Panc1 (cell line): Measurements from ENCODE around the gene CYP4F22. TPM values are rescaled to one million over a fixed set of nuclear protein-coding genes. Genes with fewer than 3 reads are reported as not detected.
"Not testable (repeated sequence)": the region's sequence is repeated elsewhere in the genome, so short reads cannot be mapped to it uniquely, and the experiment has no call there.

Source experiments
- ATAC-seq: fragments of 200-7000 bp; cut with Tn5 transposase; 2 replicates; pipeline ENCODE4 v1.9.1; 2020; ENCODE audit warnings: mild to moderate bottlenecking, moderate library complexity
- BruUV-seq: library from RNA; stranded (reverse); fragments of 400-500 nt; replicated peaks from 2 replicates; lab custom pipeline; 2021; lab: Mats Ljungman, UMichigan
- CTCF ChIA-PET: fragments of 300-600 bp; sonication (Branson Sonifier 250); formaldehyde crosslinking; loops from one replicate; lab custom pipeline; 2022; ENCODE audit warnings: antibody characterized with exemption; lab: Charles Lee
- POLR2A ChIA-PET: fragments of 300-600 bp; sonication (Branson Sonifier 250); formaldehyde crosslinking; loops from one replicate; lab custom pipeline; 2022; ENCODE audit warnings: antibody characterized with exemption; lab: Charles Lee
- DNase-seq: peaks from one replicate; pipeline ENCODE4 v3.0.0-alpha.2; 2010; ENCODE audit warnings: low read depth, low spot score
- H3K27ac ChIP-seq: 2 replicates; pipeline ENCODE4 v1.5.1; 2011; ENCODE audit warnings: mild to moderate bottlenecking, low read length, inconsistent platforms
- H3K27me3 ChIP-seq: fragments of 200-500 bp; sonication (Bioruptor generic); 2 replicates; pipeline ENCODE4 v1.6.0; 2014; ENCODE audit warnings: low read length, inconsistent platforms; ENCODE audit not compliant: control insufficient read depth, insufficient read depth
- H3K36me3 ChIP-seq: fragments of 200-500 bp; sonication (Bioruptor generic); 2 replicates; pipeline ENCODE4 v1.5.1; 2014; ENCODE audit warnings: inconsistent platforms, mild to moderate bottlenecking, low read length, moderate library complexity; ENCODE audit not compliant: control insufficient read depth, insufficient read depth
- H3K4me1 ChIP-seq: 2 replicates; pipeline ENCODE4 v1.5.1; 2011; ENCODE audit warnings: inconsistent platforms, mild to moderate bottlenecking, low read length, moderate library complexity; ENCODE audit not compliant: control insufficient read depth, insufficient read depth
- H3K4me3 ChIP-seq, 2 experiments: 2 replicates each; pipeline ENCODE4 v1.5.1; 2011 to 2012; ENCODE audit warnings: low read depth in 2 of 2, low read length in 2 of 2, mild to moderate bottlenecking in 2 of 2, inconsistent platforms in 1 of 2, moderate library complexity in 1 of 2
- H3K9me3 ChIP-seq: fragments of 200-500 bp; sonication (Bioruptor generic); 2 replicates; pipeline ENCODE4 v1.5.1; 2014; ENCODE audit warnings: low read depth, mild to moderate bottlenecking, inconsistent platforms, low read length, moderate library complexity; ENCODE audit not compliant: control insufficient read depth, insufficient read depth
- POLR2AphosphoS5 ChIP-seq: IDR thresholded peaks from 2 replicates; pipeline ENCODE4 v1.6.1; 2012; ENCODE audit warnings: mild to moderate bottlenecking, low read depth, low read length, moderate library complexity
- REST ChIP-seq, 2 experiments: IDR thresholded peaks; 2 replicates each; pipeline ENCODE4 v1.6.1; 2011 to 2012; ENCODE audit warnings: low read depth in 2 of 2, control low read depth in 1 of 2, low read length in 1 of 2, mild to moderate bottlenecking in 1 of 2, moderate library complexity in 1 of 2; ENCODE audit not compliant: insufficient read depth in 1 of 2
- SIN3A ChIP-seq: IDR thresholded peaks from 2 replicates; pipeline ENCODE4 v1.6.1; 2012; ENCODE audit warnings: low read depth, mild to moderate bottlenecking, low read length, moderate library complexity, borderline replicate concordance; ENCODE audit not compliant: insufficient read depth
- TCF7L2 ChIP-seq: IDR thresholded peaks from 2 replicates; pipeline ENCODE4 v1.6.1; 2011; ENCODE audit warnings: mild to moderate bottlenecking, low read depth, low read length, inconsistent platforms
- in situ Hi-C: cut with HindIII; loops from 2 replicates; pipeline ENCODE4 v1.10.0; 2016; ENCODE audit warnings: low sequenced_read_pairs, low pct_unique_long_range_greater_than_20kb
- intact Hi-C: fragments of 100-400 bp; cut with micrococcal nuclease; formaldehyde crosslinking; loops from one replicate; pipeline ENCODE4 v1.10.0; 2022; ENCODE audit not compliant: unreplicated experiment
- total RNA-seq: library from RNA; stranded (reverse); gene quantifications from one replicate; pipeline ENCODE4 v1.2.1, GENCODE V29; 2021; ENCODE audit not compliant: unreplicated experiment
- TF ChIP-seq, protein P1 (sequence below): fragments of 450-650 bp; IDR thresholded peaks from 2 replicates; pipeline ENCODE4 v1.5.1; 2017; ENCODE audit warnings: mild to moderate bottlenecking

Gene CYP4F22
- total RNA-seq, 1 experiment from 2014 or later: 0.21 TPM

DNA sequence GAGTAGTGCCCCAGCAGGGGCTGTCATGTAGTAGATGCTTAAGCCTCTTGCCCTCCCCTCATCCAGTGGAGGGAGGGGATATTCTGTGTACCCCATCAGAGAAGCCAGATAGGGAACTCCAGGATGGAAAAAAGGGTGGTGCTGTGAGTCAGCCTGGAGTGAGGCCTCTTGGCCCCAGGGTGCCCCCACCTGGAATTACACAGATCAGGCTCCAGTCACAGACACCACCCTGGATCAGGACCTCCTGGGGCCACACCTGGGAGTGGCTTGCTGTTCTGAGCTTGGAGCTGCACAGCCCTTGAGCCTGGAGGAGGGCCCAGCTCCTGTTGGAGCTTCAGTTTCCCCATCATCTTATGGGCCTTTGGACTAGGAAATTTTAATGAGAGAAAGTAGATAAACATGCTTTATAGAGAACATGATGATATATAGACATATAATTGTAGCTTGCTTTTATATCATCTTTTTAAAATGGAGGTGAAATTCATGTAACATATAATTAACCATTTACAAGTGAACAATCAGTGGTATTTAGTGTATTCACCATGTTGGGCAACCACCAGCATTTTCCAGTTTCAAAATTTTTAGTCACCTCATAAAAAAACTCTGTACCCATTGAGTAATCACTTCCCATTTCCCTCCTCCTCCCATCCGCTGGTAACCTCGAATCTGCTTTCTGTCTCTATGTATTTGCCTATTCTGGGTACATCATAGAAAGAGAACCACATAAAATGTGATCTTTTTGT, 24.6 kb downstream of the CYP4F22 start:
- Histone ChIP-seq H3K36me3 (no peaks in the 10 kb centered on the region), H3K4me1 (no peaks in the 10 kb centered on the region), H3K9me3 (no peaks in the 10 kb centered on the region), H3K27me3 (no peaks in the 10 kb centered on the region), H3K27ac (no peak overlapping the region), H3K4me3 (no peak overlapping the region)
- BruUV-seq: no TSS peak
- intact Hi-C loops: no loop called here
- TF ChIP-seq, protein P1, sequence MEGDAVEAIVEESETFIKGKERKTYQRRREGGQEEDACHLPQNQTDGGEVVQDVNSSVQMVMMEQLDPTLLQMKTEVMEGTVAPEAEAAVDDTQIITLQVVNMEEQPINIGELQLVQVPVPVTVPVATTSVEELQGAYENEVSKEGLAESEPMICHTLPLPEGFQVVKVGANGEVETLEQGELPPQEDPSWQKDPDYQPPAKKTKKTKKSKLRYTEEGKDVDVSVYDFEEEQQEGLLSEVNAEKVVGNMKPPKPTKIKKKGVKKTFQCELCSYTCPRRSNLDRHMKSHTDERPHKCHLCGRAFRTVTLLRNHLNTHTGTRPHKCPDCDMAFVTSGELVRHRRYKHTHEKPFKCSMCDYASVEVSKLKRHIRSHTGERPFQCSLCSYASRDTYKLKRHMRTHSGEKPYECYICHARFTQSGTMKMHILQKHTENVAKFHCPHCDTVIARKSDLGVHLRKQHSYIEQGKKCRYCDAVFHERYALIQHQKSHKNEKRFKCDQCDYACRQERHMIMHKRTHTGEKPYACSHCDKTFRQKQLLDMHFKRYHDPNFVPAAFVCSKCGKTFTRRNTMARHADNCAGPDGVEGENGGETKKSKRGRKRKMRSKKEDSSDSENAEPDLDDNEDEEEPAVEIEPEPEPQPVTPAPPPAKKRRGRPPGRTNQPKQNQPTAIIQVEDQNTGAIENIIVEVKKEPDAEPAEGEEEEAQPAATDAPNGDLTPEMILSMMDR: no peak
- TF ChIP-seq REST (IDR thresholded peaks at IDR 0.05; ENCODE audit: insufficient read depth in 1 of 2, low read depth in 2 of 2, low read length in 1 of 2) (no peak), TCF7L2 (no peak), POLR2AphosphoS5 (no peak), SIN3A (no peak)
- no peak for DNase-seq
- POLR2A ChIA-PET: no interaction called here
- in situ Hi-C loops: no loop called here
- CTCF ChIA-PET: no interaction called here
- no peak for ATAC-seq

DNA sequence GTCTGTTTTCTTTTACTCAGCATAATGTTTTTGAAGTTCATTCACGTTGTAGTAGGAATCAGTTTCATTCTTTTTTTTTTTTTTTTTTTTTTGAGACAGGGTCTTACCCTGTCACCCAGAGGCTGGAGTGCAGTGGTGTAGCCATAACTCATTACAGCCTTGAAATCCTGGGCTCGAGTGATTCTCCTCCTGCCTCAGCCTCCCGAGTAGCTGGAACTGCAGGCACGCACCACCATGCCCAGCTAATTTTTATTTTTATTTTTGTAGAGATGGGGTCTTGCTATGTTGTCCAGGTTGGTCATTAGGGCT, 25.2 kb downstream of the CYP4F22 start:
- H3K4me3 ChIP-seq, H3K27ac ChIP-seq, POLR2A ChIA-PET, H3K36me3 ChIP-seq, H3K4me1 ChIP-seq, H3K27me3 ChIP-seq, BruUV-seq, ATAC-seq, in situ Hi-C loops, DNase-seq, CTCF ChIA-PET, H3K9me3 ChIP-seq, intact Hi-C loops: not testable (repeated sequence)

DNA sequence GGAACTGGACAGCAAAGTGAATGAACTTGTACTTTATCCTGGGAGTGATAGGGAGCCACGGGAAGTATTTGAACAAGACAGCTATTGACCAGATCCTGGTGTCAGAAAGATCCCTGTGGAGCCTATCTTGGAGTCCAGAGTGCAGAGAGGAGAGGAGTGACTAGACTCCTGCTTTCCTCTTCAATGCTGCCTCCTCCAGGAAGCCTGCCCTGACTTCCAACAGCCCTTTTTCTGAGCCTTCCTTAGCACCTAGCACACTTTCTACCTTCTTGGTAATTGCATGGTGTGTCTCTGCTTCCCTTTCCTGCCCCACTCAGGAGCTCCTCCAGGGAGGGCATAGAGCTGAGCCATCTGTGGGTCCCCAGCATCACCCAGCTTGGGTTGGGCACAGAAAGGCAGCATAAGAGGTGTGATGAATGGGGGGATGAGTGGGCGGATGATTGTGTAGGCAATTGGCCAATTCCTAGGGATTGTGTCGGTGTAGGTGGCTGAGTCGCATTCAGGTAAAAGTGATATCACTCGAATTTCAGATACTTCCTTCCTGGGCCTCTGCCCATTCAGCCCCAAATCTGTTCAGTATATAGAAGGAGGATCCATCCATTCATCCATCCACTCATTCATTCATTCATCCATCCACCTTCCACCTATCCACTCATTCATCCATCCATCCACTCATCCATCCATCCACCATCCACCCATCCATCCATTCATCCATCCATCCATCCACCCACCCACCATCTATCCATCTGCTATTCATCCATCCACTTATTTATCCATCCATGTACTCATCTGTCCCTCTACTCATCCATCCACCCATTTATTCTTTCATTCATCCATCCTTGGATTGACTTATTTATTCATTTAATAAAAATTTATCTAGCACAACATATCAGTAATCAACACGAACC, 26.9 kb downstream of the CYP4F22 start:
- DNase-seq: no peak
- Histone ChIP-seq H3K4me1 (no peaks in the 10 kb centered on the region), H3K27me3 (no peaks in the 10 kb centered on the region), H3K27ac (no peak overlapping the region), H3K4me3 (no peak overlapping the region), H3K9me3 (no peaks in the 10 kb centered on the region), H3K36me3 (no peaks in the 10 kb centered on the region)
- in situ Hi-C loops: no loop called here
- no peak for ATAC-seq
- TF ChIP-seq SIN3A (no peak), REST (IDR thresholded peaks at IDR 0.05; ENCODE audit: insufficient read depth in 1 of 2, low read depth in 2 of 2, low read length in 1 of 2) (no peak), TCF7L2 (no peak)
- ChIA-PET POLR2A (no interaction called here), CTCF (no interaction called here)
- intact Hi-C loops: no loop called here
- no TSS peak for BruUV-seq
